Activated T-helper 1 cell treated with anti-CD3 and anti-CD28 coated beads, Interleukin-2, amount 50 U/mL, for 16 hours (primary cell): ENCODE measurements around the gene LDB2.

Experiments
- DNase-seq, 2 donors: peaks; one replicate each; pipeline ENCODE4 v3.0.0-alpha.2; 2020; ENCODE audit warnings: low read depth in 1 of 2, low spot score in 1 of 2

Gene LDB2

GRCh38 chr4:16758816-16759215 lies 139.6 kb downstream of the LDB2 start:
- DNase-seq, result no peak

GRCh38 chr4:16758255-16758654 lies 140.2 kb downstream of the LDB2 start:
- DNase-seq, result no peak

GRCh38 chr4:16757080-16757521 lies 141.3 kb downstream of the LDB2 start:
- DNase-seq, result no peak

- no peak for DNase-seq
These were observed 144.3 kb downstream of the LDB2 start for GRCh38 chr4:16754104-16754503.

- DNase-seq, result no peak
These were observed 146.3 kb downstream of the LDB2 start for GRCh38 chr4:16752150-16752549.

GRCh38 chr4:16750882-16751642 lies 147.4 kb downstream of the LDB2 start:
- DNase-seq, result no peak

- no peak for DNase-seq
These were observed 148.2 kb downstream of the LDB2 start for GRCh38 chr4:16750216-16750615.

GRCh38 chr4:16745887-16746286 lies 152.6 kb downstream of the LDB2 start:
- DNase-seq, result no peak

GRCh38 chr4:16745009-16745635 lies 153.3 kb downstream of the LDB2 start:
- no peak for DNase-seq

- DNase-seq, result no peak
These were observed 157.2 kb downstream of the LDB2 start for GRCh38 chr4:16741287-16741686.

GRCh38 chr4:16739997-16740624 lies 158.3 kb downstream of the LDB2 start:
- no peak for DNase-seq

- no peak for DNase-seq
These were observed 159.9 kb downstream of the LDB2 start for GRCh38 chr4:16738558-16738957.

GRCh38 chr4:16733509-16733908 lies 164.9 kb downstream of the LDB2 start:
- no peak for DNase-seq

GRCh38 chr4:16732741-16733140 lies 165.7 kb downstream of the LDB2 start:
- no peak for DNase-seq

GRCh38 chr4:16731776-16732380 lies 166.6 kb downstream of the LDB2 start:
- no peak for DNase-seq

GRCh38 chr4:16730522-16731205 lies 167.8 kb downstream of the LDB2 start:
- no peak for DNase-seq

- DNase-seq, result no peak
These were observed 169.1 kb downstream of the LDB2 start for GRCh38 chr4:16729336-16729735.

GRCh38 chr4:16728849-16729248 lies 169.6 kb downstream of the LDB2 start:
- no peak for DNase-seq

- no peak for DNase-seq
These were observed 170.3 kb downstream of the LDB2 start for GRCh38 chr4:16728111-16728510.

- no peak for DNase-seq
These were observed 171.2 kb downstream of the LDB2 start for GRCh38 chr4:16727218-16727617.

GRCh38 chr4:16726368-16727050 lies 171.9 kb downstream of the LDB2 start:
- no peak for DNase-seq
